Right lobe of liver (tissue), 6 donors: ENCODE results near the gene SPAG4. TPM values are rescaled to one million over a fixed set of nuclear protein-coding genes. Genes with fewer than 3 reads are reported as not detected.

Source experiments
- ATAC-seq, 4 donors: fragments of 200-7000 bp; cut with Tn5 transposase; one replicate each; pipeline ENCODE4 v1.9.1; 2020; ENCODE audit warnings: mild to moderate bottlenecking in 4 of 4, moderate library complexity in 4 of 4
- DNase-seq, 3 donors: peaks; one replicate each; pipeline ENCODE4 v3.0.0-alpha.2; 2020
- H3K27ac ChIP-seq, 3 donors: fragments of 200-600 bp; one replicate each; pipeline ENCODE4 v1.8.0; 2022
- H3K27me3 ChIP-seq, 2 donors: fragments of 200-600 bp; one replicate each; pipeline ENCODE4 v1.8.0; 2022
- H3K36me3 ChIP-seq, 4 donors: fragments of 200-600 bp; sonication (generic) in 1 of 4; one replicate each; pipeline versions ENCODE4 v1.5.1 to v1.8.0; 2017 to 2022; ENCODE audit warnings: control low read depth in 1 of 4
- H3K4me1 ChIP-seq, 4 donors: fragments of 200-600 bp; sonication (generic) in 1 of 4; one replicate each; pipeline versions ENCODE4 v1.5.1 to v1.8.0; 2017 to 2022; ENCODE audit warnings: control low read depth in 1 of 4
- H3K4me3 ChIP-seq, 3 donors: fragments of 200-600 bp; one replicate each; pipeline ENCODE4 v1.8.0; 2022
- H3K9me3 ChIP-seq, 4 donors: fragments of 200-600 bp; sonication (generic) in 1 of 4; one replicate each; pipeline versions ENCODE4 v1.5.1 to v1.8.0; 2017 to 2022; ENCODE audit warnings: control low read depth in 1 of 4
- CTCF ChIP-seq, 4 donors: fragments of 200-600 bp in 3 of 4; fragments of 450-650 bp in 1 of 4; IDR thresholded peaks; one replicate each; pipeline versions ENCODE4 v1.5.1 to v1.8.0; 2016 to 2022; ENCODE audit warnings: antibody characterized with exemption in 4 of 4, mild to moderate bottlenecking in 2 of 4
- POLR2A ChIP-seq: fragments of 450-650 bp; IDR thresholded peaks from one replicate; pipeline ENCODE4 v1.6.1; 2017; ENCODE audit warnings: antibody characterized with exemption, mild to moderate bottlenecking
- WGBS: methylation state at CpG from one replicate; pipeline ENCODE4 v1.1.6; 2018; ENCODE audit warnings: low coverage, low lambda C conversion rate; ENCODE audit not compliant: insufficient coverage; ENCODE audit errors: missing lambda C conversion rate; 5-methylcytosine and 5-hydroxymethylcytosine counted together
- intact Hi-C, 2 donors: fragments of 100-400 bp; cut with DNase I; formaldehyde crosslinking; loops; one replicate each; pipeline versions ENCODE4 v1.11.2 to v1.14.1; 2022
- total RNA-seq, 6 experiments: library from RNA; depleted of rRNA in 2 of 6; stranded (reverse); fragments of >200 nt in 2 of 6; fragmentation: NEBNext Ultra II Directional in 3 of 6; extraction: Animal tissue kit (Norgen Biotek cat#: 25700) in 3 of 6; gene quantifications; one replicate each; pipeline versions ENCODE4 v1.1.0 to v1.2.4, GENCODE V29; 2016 to 2023
- donor health status: DM: no; HTN: yes; CAD: no.
- donor health status: DM: no; HTN: no; CAD: no.
- donor health status: DM: no; HTN: no; CAD: no.
- donor health status: DM: no; HTN: yes; CAD: no.
- donor health status: DM: no; HTN: yes; CAD: no.

Gene SPAG4
- total RNA-seq, 6 experiments from 2014 or later: 1.7 to 13.8 (median 3.6) TPM

- Histone ChIP-seq H3K4me3 (no peak overlapping the region), H3K36me3 (no peaks in the 10 kb centered on the region), H3K9me3 (no peaks in the 10 kb centered on the region), H3K27ac (no peak overlapping the region), H3K4me1 (peaks cover 0 to 14% (median 3%) of the 10 kb centered on the region in 4 donors), H3K27me3 (no peaks in the 10 kb centered on the region)
- WGBS: 81% methylated on average over 7 of the region's 7 CpGs
- TF ChIP-seq POLR2A (no peak), CTCF (IDR thresholded peaks at IDR 0.05) (no peak)
- ATAC-seq: no peak
- intact Hi-C loops: no loop called here
- DNase-seq: no peak
These were observed 17.2 kb upstream of the SPAG4 start for GRCh38 chr20:35598476-35598875.

- no peaks in the 10 kb centered on the region for H3K27me3 ChIP-seq
- H3K4me1 ChIP-seq: peaks cover 0 to 14% (median 3%) of the 10 kb centered on the region in 4 donors
- intact Hi-C loops: no loop called here
- TF ChIP-seq CTCF (IDR thresholded peaks at IDR 0.05): no peak
- no peak for TF ChIP-seq POLR2A
- no peaks in the 10 kb centered on the region for H3K9me3 ChIP-seq
- H3K27ac ChIP-seq: no peak overlapping the region
- DNase-seq (peak in 1 of 3 donors; percentile 27), ATAC-seq (peak in 2 of 4 donors; percentile 11 to 33)
- WGBS: 76% methylated on average over 7 of the region's 22 CpGs
- no peak overlapping the region for H3K4me3 ChIP-seq
- no peaks in the 10 kb centered on the region for H3K36me3 ChIP-seq
These were observed 16.5 kb upstream of the SPAG4 start for GRCh38 chr20:35598899-35599775.

- ATAC-seq: no peak
- 93% methylated on average over 3 of the region's 9 CpGs for WGBS
- intact Hi-C loops: no loop called here
These were observed 15.9 kb upstream of the SPAG4 start for GRCh38 chr20:35599776-35600120.

GRCh38 chr20:35600176-35600992, 15.2 kb upstream of the SPAG4 start:
- peak overlapping the region; percentile 38 to 53 (median 44) for H3K4me3 ChIP-seq
- no peaks in the 10 kb centered on the region for H3K36me3 ChIP-seq
- WGBS: 22% methylated on average over 11 of the region's 34 CpGs
- TF ChIP-seq CTCF (IDR thresholded peaks at IDR 0.05) (no peak), POLR2A (no peak)
- H3K9me3 ChIP-seq: no peaks in the 10 kb centered on the region
- ATAC-seq (no peak), DNase-seq (peak in 1 of 3 donors; percentile 27)
- intact Hi-C loops: no loop called here
- no peaks in the 10 kb centered on the region for H3K27me3 ChIP-seq
- H3K27ac ChIP-seq: no peak overlapping the region
- peaks cover 0 to 14% (median 3%) of the 10 kb centered on the region in 4 donors for H3K4me1 ChIP-seq

More at GRCh38 chr20:35599776-35600120, 15.9 kb upstream of the SPAG4 start:
- no peaks in the 10 kb centered on the region for H3K9me3 ChIP-seq
- TF ChIP-seq CTCF (IDR thresholded peaks at IDR 0.05) (no peak), POLR2A (no peak)
- no peak overlapping the region for H3K27ac ChIP-seq
- H3K27me3 ChIP-seq: no peaks in the 10 kb centered on the region
- no peak overlapping the region for H3K4me3 ChIP-seq
- peaks cover 0 to 14% (median 3%) of the 10 kb centered on the region in 4 donors for H3K4me1 ChIP-seq
- H3K36me3 ChIP-seq: no peaks in the 10 kb centered on the region
- peak in 1 of 3 donors; percentile 44 for DNase-seq
